C4-2B (cell line): ENCODE data around the gene CNTFR.

Experiments used
- CTCF ChIP-seq: fragments of 450-650 bp; conservative IDR thresholded peaks from 2 replicates; pipeline ENCODE4 v1.5.1; 2017; ENCODE audit warnings: mild to moderate bottlenecking
- ZFX ChIP-seq: fragments of 450-650 bp; IDR thresholded peaks from 2 replicates; pipeline ENCODE4 v1.6.1; 2017

GRCh38 chr9:34545497-34545896, 44.0 kb downstream of the CNTFR start:
- TF ChIP-seq CTCF (no peak), ZFX (no peak)
